Tibial nerve (tissue), 4 donors: ENCODE results near the gene DBNDD2. TPM values are rescaled to one million over a fixed set of nuclear protein-coding genes. Genes with fewer than 3 reads are reported as not detected.
A peak's percentile ranks its signal among the peaks of the same experiment; 100 is the strongest.

ENCODE experiments used
- DNase-seq, 2 donors: peaks; one replicate each; pipeline ENCODE4 v3.0.0-alpha.2; 2019; ENCODE audit warnings: low spot score in 2 of 2
- H3K27ac ChIP-seq, 4 donors: fragments of 200-600 bp; sonication (generic) in 3 of 4; one replicate each; pipeline ENCODE4 v1.5.1; 2017 to 2019; ENCODE audit warnings: mild to moderate bottlenecking in 1 of 4
- H3K27me3 ChIP-seq, 2 donors: fragments of 200-600 bp; sonication (generic) in 1 of 2; one replicate each; pipeline versions ENCODE4 v1.5.1 to v1.6.0; 2017 to 2019
- H3K36me3 ChIP-seq, 3 donors: fragments of 200-600 bp; sonication (generic); one replicate each; pipeline ENCODE4 v1.5.1; 2018 to 2019
- H3K4me1 ChIP-seq, 4 donors: fragments of 200-600 bp; sonication (generic) in 3 of 4; one replicate each; pipeline ENCODE4 v1.5.1; 2017 to 2019
- H3K4me3 ChIP-seq, 4 donors: fragments of 200-600 bp; sonication (generic) in 3 of 4; one replicate each; pipeline ENCODE4 v1.5.1; 2017 to 2019; ENCODE audit warnings: mild to moderate bottlenecking in 1 of 4, moderate library complexity in 1 of 4
- H3K9me3 ChIP-seq, 4 donors: fragments of 200-600 bp; sonication (generic) in 3 of 4; one replicate each; pipeline ENCODE4 v1.5.1; 2017 to 2019
- EP300 ChIP-seq, 2 donors: sonication (generic); formaldehyde crosslinking; IDR thresholded peaks; one replicate each; pipeline ENCODE4 v1.6.1; 2017; ENCODE audit warnings: antibody characterized with exemption in 2 of 2, mild to moderate bottlenecking in 1 of 2
- POLR2A ChIP-seq, 2 donors: fragments of 450-650 bp; IDR thresholded peaks; one replicate each; pipeline ENCODE4 v1.6.1; 2017; ENCODE audit warnings: antibody characterized with exemption in 2 of 2, mild to moderate bottlenecking in 2 of 2, moderate library complexity in 2 of 2
- WGBS, 2 donors: methylation state at CpG; one replicate each; pipeline ENCODE4 v1.1.5; 2018; 5-methylcytosine and 5-hydroxymethylcytosine counted together
- total RNA-seq, 4 donors: library from RNA; depleted of rRNA; stranded (reverse); fragments of >200 nt; gene quantifications; one replicate each; pipeline ENCODE4 v1.1.0, GENCODE V29; 2016
- TF ChIP-seq, protein P1 (sequence below), 5 experiments: fragments of 200-600 bp in 3 of 5; fragments of 450-650 bp in 2 of 5; sonication (generic) in 3 of 5; IDR thresholded peaks; one replicate each; pipeline ENCODE4 v1.5.1; 2016 to 2019; ENCODE audit warnings: antibody characterized with exemption in 5 of 5, mild to moderate bottlenecking in 3 of 5, moderate library complexity in 2 of 5

DBNDD2 gene
- total RNA-seq, 4 donors from 2014 or later = 36.3 to 63.3 (median 51.1) TPM

GRCh38 chr20:45415822-45416637 is 7.9 kb downstream of the DBNDD2 start, which contains the start of gene PIGT:
TSS of gene PIGT (plus strand) at chr20:45416141. CDS start at chr20:45416157, 16 bp downstream.
- 0% methylated on average over 32 to 46 of the region's 52 CpGs for WGBS, 2 donors
- Histone ChIP-seq H3K27me3 (no peaks in the 10 kb centered on the region), H3K4me1 (peaks cover 0 to 41% (median 11%) of the 10 kb centered on the region in 4 donors), H3K36me3 (peaks cover 0 to 41% (median 12%) of the 10 kb centered on the region in 3 donors), H3K4me3 (peak within 1 kb of the TSS; percentile 63 to 95 (median 89)), H3K9me3 (no peaks in the 10 kb centered on the region), H3K27ac (peak within 1 kb of the TSS; percentile 25 to 89 (median 86))
- peak; percentile 72 to 80 for DNase-seq
- peak; percentile 65 to 75 for TF ChIP-seq POLR2A (IDR thresholded peaks at IDR 0.05)
- TF ChIP-seq EP300 (IDR thresholded peaks at IDR 0.05) = peak; percentile 58 to 92
- TF ChIP-seq, protein P1, sequence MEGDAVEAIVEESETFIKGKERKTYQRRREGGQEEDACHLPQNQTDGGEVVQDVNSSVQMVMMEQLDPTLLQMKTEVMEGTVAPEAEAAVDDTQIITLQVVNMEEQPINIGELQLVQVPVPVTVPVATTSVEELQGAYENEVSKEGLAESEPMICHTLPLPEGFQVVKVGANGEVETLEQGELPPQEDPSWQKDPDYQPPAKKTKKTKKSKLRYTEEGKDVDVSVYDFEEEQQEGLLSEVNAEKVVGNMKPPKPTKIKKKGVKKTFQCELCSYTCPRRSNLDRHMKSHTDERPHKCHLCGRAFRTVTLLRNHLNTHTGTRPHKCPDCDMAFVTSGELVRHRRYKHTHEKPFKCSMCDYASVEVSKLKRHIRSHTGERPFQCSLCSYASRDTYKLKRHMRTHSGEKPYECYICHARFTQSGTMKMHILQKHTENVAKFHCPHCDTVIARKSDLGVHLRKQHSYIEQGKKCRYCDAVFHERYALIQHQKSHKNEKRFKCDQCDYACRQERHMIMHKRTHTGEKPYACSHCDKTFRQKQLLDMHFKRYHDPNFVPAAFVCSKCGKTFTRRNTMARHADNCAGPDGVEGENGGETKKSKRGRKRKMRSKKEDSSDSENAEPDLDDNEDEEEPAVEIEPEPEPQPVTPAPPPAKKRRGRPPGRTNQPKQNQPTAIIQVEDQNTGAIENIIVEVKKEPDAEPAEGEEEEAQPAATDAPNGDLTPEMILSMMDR (IDR thresholded peaks at IDR 0.05) = peak in 1 of 5 experiments; percentile 36

DNA sequence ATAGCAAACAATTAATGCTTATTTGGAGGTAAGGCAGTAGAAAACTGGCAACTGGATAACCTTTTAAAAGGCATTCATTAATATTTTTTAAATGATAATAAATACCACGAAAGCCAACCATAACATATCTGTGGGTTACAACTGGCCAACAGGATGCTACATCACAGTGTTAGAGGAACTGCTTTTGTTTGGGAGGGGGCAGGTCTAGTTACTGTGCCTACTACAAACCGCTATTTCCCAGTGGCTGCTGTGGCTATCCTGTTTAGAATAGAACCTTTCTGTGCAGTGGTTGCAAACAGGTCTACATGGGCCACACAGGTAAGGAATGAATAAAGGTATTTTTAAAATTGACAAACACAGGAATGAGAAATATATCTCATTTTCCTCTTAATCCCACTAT is 8.8 kb downstream of the DBNDD2 start:
- Histone ChIP-seq H3K4me3 (peak overlapping the region; percentile 63 to 95 (median 89)), H3K27me3 (no peaks in the 10 kb centered on the region), H3K9me3 (no peaks in the 10 kb centered on the region), H3K27ac (no peak overlapping the region), H3K4me1 (peaks cover 0 to 41% (median 11%) of the 10 kb centered on the region in 4 donors), H3K36me3 (peaks cover 0 to 41% (median 17%) of the 10 kb centered on the region in 3 donors)
- TF ChIP-seq EP300 (IDR thresholded peaks at IDR 0.05) (no peak), POLR2A (IDR thresholded peaks at IDR 0.05) (no peak)
- TF ChIP-seq, protein P1 (IDR thresholded peaks at IDR 0.05) = no peak
- 66 to 80% methylated on average over 2 of the region's 2 CpGs for WGBS, 2 donors
- no peak for DNase-seq

- H3K27ac ChIP-seq = peak overlapping the region in 3 of 4 donors; percentile 28 to 67 (median 63)
- TF ChIP-seq, protein P1 (IDR thresholded peaks at IDR 0.05) = no peak
- peak in 1 of 2 donors; percentile 48 for TF ChIP-seq EP300 (IDR thresholded peaks at IDR 0.05)
- TF ChIP-seq POLR2A (IDR thresholded peaks at IDR 0.05) = no peak
- no peaks in the 10 kb centered on the region for H3K9me3 ChIP-seq
- peaks cover 0 to 41% (median 11%) of the 10 kb centered on the region in 4 donors for H3K4me1 ChIP-seq
- peaks cover 0 to 63% (median 30%) of the 10 kb centered on the region in 3 donors for H3K36me3 ChIP-seq
- H3K27me3 ChIP-seq = no peaks in the 10 kb centered on the region
- DNase-seq = peak in 1 of 2 donors; percentile 59
- 75 to 79% methylated on average over 17 of the region's 17 CpGs for WGBS, 2 donors
- H3K4me3 ChIP-seq = no peak overlapping the region
Observed at GRCh38 chr20:45419188-45420091, 11.4 kb downstream of the DBNDD2 start.

GRCh38 chr20:45420125-45420524 is 12.0 kb downstream of the DBNDD2 start:
- 94% methylated on average over 8 of the region's 8 CpGs for WGBS, 2 donors
- Histone ChIP-seq H3K27me3 (no peaks in the 10 kb centered on the region), H3K4me3 (no peak overlapping the region), H3K4me1 (peaks cover 0 to 40% (median 11%) of the 10 kb centered on the region in 4 donors), H3K27ac (peak overlapping the region in 2 of 4 donors; percentile 52 to 63), H3K36me3 (peaks cover 0 to 70% (median 30%) of the 10 kb centered on the region in 3 donors), H3K9me3 (no peaks in the 10 kb centered on the region)
- TF ChIP-seq EP300 (IDR thresholded peaks at IDR 0.05) (no peak), POLR2A (IDR thresholded peaks at IDR 0.05) (no peak)
- TF ChIP-seq, protein P1 (IDR thresholded peaks at IDR 0.05) = no peak
- no peak for DNase-seq
